Neural cell (in vitro differentiated cells): ENCODE measurements around the gene ELF1. TPM values are rescaled to one million over a fixed set of nuclear protein-coding genes. Genes with fewer than 3 reads are reported as not detected.
"Not testable (repeated sequence)": the region's sequence is repeated elsewhere in the genome, so short reads cannot be mapped to it uniquely, and the experiment has no call there.

Experiments used
- H2AFZ ChIP-seq: fragments of 200-600, 300-800 bp; sonication (generic), shearing (Covaris generic); 2 replicates; pipeline ENCODE4 v1.6.0; 2014; ENCODE audit warnings: low read depth, mild to moderate bottlenecking, antibody characterized with exemption, low read length, moderate library complexity
- H3F3A ChIP-seq: fragments of 200-600 bp; shearing (Covaris generic); 2 replicates; pipeline ENCODE4 v1.6.1; 2016; ENCODE audit warnings: mild to moderate bottlenecking, moderate library complexity, mixed read lengths, antibody characterized with exemption, low read length; ENCODE audit not compliant: insufficient read depth, poor library complexity, severe bottlenecking
- H3K27ac ChIP-seq: fragments of 200-600, 300-800 bp; sonication (generic), shearing (Covaris generic); 2 replicates; pipeline ENCODE4 v1.5.1; 2014; ENCODE audit warnings: mild to moderate bottlenecking, low read length, moderate library complexity
- H3K27me3 ChIP-seq: fragments of 300-800, 200-600 bp; sonication (generic), shearing (Covaris generic); 2 replicates; pipeline ENCODE4 v1.6.0; 2014; ENCODE audit warnings: mild to moderate bottlenecking, low read depth, low read length, moderate library complexity; ENCODE audit not compliant: insufficient read depth
- H3K36me3 ChIP-seq: fragments of 300-800, 200-600 bp; sonication (generic), shearing (Covaris generic); 2 replicates; pipeline ENCODE4 v1.5.1; 2014; ENCODE audit warnings: mild to moderate bottlenecking, antibody characterized with exemption, low read length, moderate library complexity; ENCODE audit not compliant: insufficient read depth
- H3K4me2 ChIP-seq: fragments of 300-800, 200-600 bp; sonication (generic), shearing (Covaris generic); 2 replicates; pipeline ENCODE4 v1.6.0; 2014; ENCODE audit warnings: mild to moderate bottlenecking, low read length
- H3K4me3 ChIP-seq: fragments of 300-800, 200-600 bp; sonication (generic), shearing (Covaris generic); 2 replicates; pipeline ENCODE4 v1.5.1; 2014; ENCODE audit warnings: mild to moderate bottlenecking, low read length, moderate library complexity
- H3K79me2 ChIP-seq: fragments of 200-600 bp; shearing (Covaris generic); replicated peaks from 2 replicates; pipeline ENCODE4 v1.6.0; 2014; ENCODE audit warnings: mild to moderate bottlenecking, low read length, moderate library complexity; ENCODE audit not compliant: insufficient read depth
- H3K9ac ChIP-seq: fragments of 300-800, 200-600 bp; sonication (generic), shearing (Covaris generic); 2 replicates; pipeline ENCODE4 v1.6.1; 2016; ENCODE audit warnings: mild to moderate bottlenecking, low read length, mixed read lengths
- H3K9me2 ChIP-seq: fragments of 200-600 bp; shearing (Covaris generic); 2 replicates; pipeline ENCODE4 v1.6.1; 2016; ENCODE audit warnings: mild to moderate bottlenecking, low read length, mixed read lengths; ENCODE audit not compliant: insufficient read depth
- H3K9me3 ChIP-seq: fragments of 200-600, 300-800 bp; sonication (generic), shearing (Covaris generic); 2 replicates; pipeline ENCODE4 v1.6.1; 2016; ENCODE audit warnings: mild to moderate bottlenecking, mixed run types, low read length, moderate library complexity, mixed read lengths
- H4K20me1 ChIP-seq: fragments of 200-600 bp; shearing (Covaris generic); 2 replicates; pipeline ENCODE4 v1.6.1; 2016; ENCODE audit warnings: mild to moderate bottlenecking, mixed run types; ENCODE audit not compliant: insufficient read depth
- CTCF ChIP-seq: fragments of 450-650 bp; IDR thresholded peaks from 2 replicates; pipeline ENCODE4 v1.5.1; 2014; ENCODE audit warnings: antibody characterized with exemption, mild to moderate bottlenecking, moderate library complexity; ENCODE audit not compliant: poor library complexity, severe bottlenecking
- EP300 ChIP-seq: fragments of 450-650 bp; conservative IDR thresholded peaks from 2 replicates; pipeline ENCODE4 v1.6.1; 2014; ENCODE audit warnings: antibody characterized with exemption, mild to moderate bottlenecking, moderate library complexity; ENCODE audit not compliant: poor library complexity, severe bottlenecking
- EZH2 ChIP-seq: fragments of 200-600, 300-800 bp; shearing (Covaris generic), sonication (generic); IDR thresholded peaks from 2 replicates; pipeline ENCODE4 v1.6.1; 2014; ENCODE audit warnings: antibody characterized with exemption, low read length, borderline replicate concordance, mild to moderate bottlenecking; ENCODE audit not compliant: insufficient read depth, poor library complexity, severe bottlenecking
- MXI1 ChIP-seq: fragments of 450-650 bp; conservative IDR thresholded peaks from 2 replicates; pipeline ENCODE4 v1.6.1; 2014; ENCODE audit warnings: antibody characterized with exemption, mild to moderate bottlenecking; ENCODE audit not compliant: poor library complexity, severe bottlenecking
- POLR2AphosphoS5 ChIP-seq: IDR thresholded peaks from 2 replicates; pipeline ENCODE4 v1.6.1; 2012
- RAD21 ChIP-seq: fragments of 450-650 bp; conservative IDR thresholded peaks from 2 replicates; pipeline ENCODE4 v1.6.1; 2014; ENCODE audit warnings: antibody characterized with exemption, mild to moderate bottlenecking, moderate library complexity
- REST ChIP-seq: IDR thresholded peaks from 2 replicates; pipeline ENCODE4 v1.6.1; 2012; ENCODE audit warnings: borderline replicate concordance
- SMC3 ChIP-seq: fragments of 450-650 bp; conservative IDR thresholded peaks from 2 replicates; pipeline ENCODE4 v1.6.1; 2014; ENCODE audit warnings: antibody characterized with exemption, mild to moderate bottlenecking, moderate library complexity; ENCODE audit not compliant: poor library complexity
- TAF1 ChIP-seq: IDR thresholded peaks from 2 replicates; pipeline ENCODE4 v1.6.1; 2012; ENCODE audit warnings: low read depth
- polyA plus RNA-seq: library from polyadenylated mRNA; depleted of rRNA; stranded (reverse); fragments of >200 nt; gene quantifications from 2 replicates; pipeline ENCODE4 v1.2.3, GENCODE V29; 2014

ELF1 gene
- polyA plus RNA-seq, 1 donor from 2014 or later, result 2.0 TPM

GRCh38 chr13:40922437-40923040, 96.6 kb downstream of the ELF1 start:
- no peak overlapping the region for H3K27ac ChIP-seq
- TF ChIP-seq EP300 (no peak), TAF1 (no peak), RAD21 (no peak), CTCF (no peak), EZH2 (no peak), POLR2AphosphoS5 (no peak), REST (no peak), MXI1 (no peak)
- no peak overlapping the region for H2AFZ ChIP-seq
- H3K9ac ChIP-seq, result no peak overlapping the region
- no peaks in the 10 kb centered on the region for H3F3A ChIP-seq
- no peaks in the 10 kb centered on the region for H3K9me2 ChIP-seq
- no peaks in the 10 kb centered on the region for H3K9me3 ChIP-seq
- no peaks in the 10 kb centered on the region for H4K20me1 ChIP-seq
- no peaks in the 10 kb centered on the region for H3K79me2 ChIP-seq
- no peaks in the 10 kb centered on the region for H3K36me3 ChIP-seq
- H3K27me3 ChIP-seq, result no peaks in the 10 kb centered on the region
- H3K4me3 ChIP-seq, result no peak overlapping the region
- H3K4me2 ChIP-seq, result no peak overlapping the region

- Histone ChIP-seq H3K79me2 (no peaks in the 10 kb centered on the region), H3F3A (no peaks in the 10 kb centered on the region), H3K9me2 (no peaks in the 10 kb centered on the region), H3K9me3 (no peaks in the 10 kb centered on the region), H3K9ac (peak overlapping the region; percentile 71), H3K4me2 (peak overlapping the region; percentile 44), H2AFZ (peak overlapping the region; percentile 59), H3K36me3 (no peaks in the 10 kb centered on the region), H3K27ac (peak overlapping the region; percentile 77), H3K4me3 (peak overlapping the region; percentile 72), H4K20me1 (no peaks in the 10 kb centered on the region), H3K27me3 (no peaks in the 10 kb centered on the region)
- TF ChIP-seq REST, result no peak
- TF ChIP-seq SMC3, result no peak
- no peak for TF ChIP-seq RAD21
- TF ChIP-seq CTCF, result no peak
- no peak for TF ChIP-seq MXI1
- no peak for TF ChIP-seq POLR2AphosphoS5
- no peak for TF ChIP-seq EP300
- TF ChIP-seq TAF1, result no peak
- no peak for TF ChIP-seq EZH2
These were observed 98.3 kb downstream of the ELF1 start for GRCh38 chr13:40920826-40921225.

DNA sequence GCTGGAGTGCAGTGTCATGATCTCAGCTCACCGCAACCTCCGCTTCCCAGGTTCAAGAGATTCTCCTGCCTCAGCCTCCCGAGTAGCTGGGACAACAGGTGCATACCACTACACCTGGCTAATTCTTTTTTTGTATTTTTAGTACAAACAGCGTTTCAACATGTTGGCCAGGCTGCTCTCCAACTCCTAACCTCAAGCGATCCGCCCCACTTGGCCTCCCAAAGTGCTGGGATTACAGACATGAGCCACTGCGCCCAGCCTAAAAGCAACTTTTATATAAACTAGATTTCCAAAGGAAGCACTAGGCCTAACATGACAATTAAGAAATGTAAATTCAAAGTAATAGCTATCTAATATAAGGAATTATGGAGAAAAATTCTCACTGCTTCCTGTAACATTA, 99.2 kb downstream of the ELF1 start:
- H4K20me1 ChIP-seq, H3K79me2 ChIP-seq, H3F3A ChIP-seq, H2AFZ ChIP-seq, H3K27me3 ChIP-seq, H3K27ac ChIP-seq, H3K9ac ChIP-seq, H3K9me3 ChIP-seq, H3K36me3 ChIP-seq, H3K9me2 ChIP-seq, H3K4me2 ChIP-seq: not testable (repeated sequence)
- peak overlapping the region; percentile 72 for H3K4me3 ChIP-seq
